Nucleus accumbens (tissue), 56 donors: ENCODE results near the gene VPS18.

Source experiments
- DNase-seq, 56 donors: peaks; one replicate each; lab custom pipeline; 2025; lab: John Stamatoyannopoulos, UW

Gene VPS18

GRCh38 chr15:40931300-40932142, 37.3 kb downstream of the VPS18 start:
- no peak for DNase-seq

- DNase-seq: no peak
Measured at GRCh38 chr15:40932156-40932555, 37.9 kb downstream of the VPS18 start.

- no peak for DNase-seq
Measured at GRCh38 chr15:40932649-40933516, 38.6 kb downstream of the VPS18 start.

GRCh38 chr15:40933517-40933902, 39.3 kb downstream of the VPS18 start:
- no peak for DNase-seq

GRCh38 chr15:40934457-40934856, 40.2 kb downstream of the VPS18 start:
- no peak for DNase-seq

GRCh38 chr15:40936234-40936708, 42.0 kb downstream of the VPS18 start:
- no peak for DNase-seq

GRCh38 chr15:40936709-40937666, 42.7 kb downstream of the VPS18 start:
- no peak for DNase-seq

GRCh38 chr15:40937762-40938535, 43.7 kb downstream of the VPS18 start:
- DNase-seq: no peak

GRCh38 chr15:40938536-40938870, 44.3 kb downstream of the VPS18 start:
- DNase-seq: no peak

- DNase-seq: no peak
Measured at GRCh38 chr15:40940296-40940801, 46.1 kb downstream of the VPS18 start.

- peak in 1 of 56 donors; percentile 39 for DNase-seq
Measured at GRCh38 chr15:40941068-40941527, 46.8 kb downstream of the VPS18 start.

GRCh38 chr15:40941528-40942336, 47.5 kb downstream of the VPS18 start:
- DNase-seq: peak in 41 of 56 donors; percentile 9 to 84 (median 43)

- DNase-seq: no peak
Measured at GRCh38 chr15:40942337-40942854, 48.1 kb downstream of the VPS18 start.

GRCh38 chr15:40942878-40943277, 48.6 kb downstream of the VPS18 start:
- DNase-seq: no peak

GRCh38 chr15:40943764-40944365, 49.6 kb downstream of the VPS18 start:
- no peak for DNase-seq

- no peak for DNase-seq
Measured at GRCh38 chr15:40944510-40945296, 50.5 kb downstream of the VPS18 start.
